HL-60 (cell line): ENCODE data around the gene NDUFS7.

Experiments
- DNase-seq, 2 experiments: peaks; one replicate each; pipeline ENCODE4 v3.0.0-alpha.2; 2010 to 2020; ENCODE audit warnings: low read depth in 1 of 2, low spot score in 1 of 2
- H3K27ac ChIP-seq: fragments of 250-450 bp; sonication (Bioruptor Pico); replicated peaks from 2 replicates; pipeline ENCODE4 v1.5.1; 2020; ENCODE audit warnings: mild to moderate bottlenecking, moderate library complexity
- H3K27me3 ChIP-seq: fragments of 250-450 bp; sonication (Bioruptor Pico); 2 replicates; pipeline ENCODE4 v1.5.1; 2021; ENCODE audit warnings: mild to moderate bottlenecking, moderate library complexity; ENCODE audit not compliant: insufficient read depth, poor library complexity, severe bottlenecking
- H3K4me3 ChIP-seq: replicated peaks from 2 replicates; pipeline ENCODE4 v1.5.1; 2011; ENCODE audit warnings: mild to moderate bottlenecking, control low read depth, low read length; ENCODE audit not compliant: insufficient read depth
- GABPA ChIP-seq: IDR thresholded peaks from 2 replicates; pipeline ENCODE4 v1.6.1; 2012; ENCODE audit warnings: low read depth
- POLR2AphosphoS5 ChIP-seq: IDR thresholded peaks from 2 replicates; pipeline ENCODE4 v1.6.1; 2012; ENCODE audit warnings: low read depth
- SPI1 ChIP-seq: IDR thresholded peaks from 2 replicates; pipeline ENCODE4 v1.6.1; 2012; ENCODE audit warnings: low read depth, mild to moderate bottlenecking, borderline replicate concordance
- TF ChIP-seq, protein P1 (sequence below): IDR thresholded peaks from one replicate; pipeline ENCODE4 v1.5.1; 2011; ENCODE audit warnings: low read length, control low read depth, inconsistent platforms; ENCODE audit not compliant: insufficient read depth
- TF ChIP-seq, protein P2 (sequence below): IDR thresholded peaks from 2 replicates; pipeline ENCODE4 v1.6.1; 2012; ENCODE audit warnings: low read depth; ENCODE audit not compliant: insufficient replicate concordance

NDUFS7 gene

DNA sequence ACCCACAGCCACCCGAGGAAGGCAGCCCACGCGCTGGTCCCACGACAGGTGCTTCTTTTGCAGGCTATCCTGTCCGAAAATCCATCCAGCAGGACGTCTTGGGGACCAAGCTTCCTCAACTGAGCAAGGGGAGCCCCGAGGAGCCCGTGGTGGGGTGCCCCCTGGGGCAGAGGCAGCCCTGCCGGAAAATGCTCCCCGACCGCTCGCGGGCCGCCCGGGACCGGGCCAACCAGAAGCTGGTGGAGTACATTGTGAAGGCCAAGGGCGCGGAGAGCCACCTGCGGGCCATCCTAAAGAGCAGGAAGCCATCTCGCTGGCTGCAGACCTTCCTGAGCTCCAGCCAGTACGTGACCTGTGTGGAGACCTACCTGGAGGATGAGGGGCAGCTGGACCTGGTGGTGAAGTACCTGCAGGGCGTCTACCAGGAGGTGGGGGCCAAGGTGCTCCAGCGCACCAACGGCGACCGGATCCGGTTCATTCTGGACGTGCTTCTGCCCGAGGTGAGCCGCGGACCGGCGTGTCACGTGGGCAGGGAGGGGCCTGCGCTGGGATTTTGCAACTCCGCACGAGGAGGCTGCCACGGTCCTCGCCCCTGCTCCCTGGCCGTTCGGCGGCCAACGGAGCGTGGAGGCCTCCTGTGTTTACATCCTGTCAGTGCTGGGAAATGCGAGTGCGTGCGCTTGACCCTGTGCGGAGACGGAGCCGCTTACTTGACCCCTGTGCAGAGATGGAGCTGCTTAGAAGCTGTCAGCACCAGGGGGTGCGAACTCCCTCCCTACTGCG, 12.9 kb upstream of the NDUFS7 start:
- Histone ChIP-seq H3K27ac (no peak overlapping the region), H3K4me3 (no peak overlapping the region), H3K27me3 (no peaks in the 10 kb centered on the region)
- no peak for TF ChIP-seq POLR2AphosphoS5
- TF ChIP-seq, protein P1, sequence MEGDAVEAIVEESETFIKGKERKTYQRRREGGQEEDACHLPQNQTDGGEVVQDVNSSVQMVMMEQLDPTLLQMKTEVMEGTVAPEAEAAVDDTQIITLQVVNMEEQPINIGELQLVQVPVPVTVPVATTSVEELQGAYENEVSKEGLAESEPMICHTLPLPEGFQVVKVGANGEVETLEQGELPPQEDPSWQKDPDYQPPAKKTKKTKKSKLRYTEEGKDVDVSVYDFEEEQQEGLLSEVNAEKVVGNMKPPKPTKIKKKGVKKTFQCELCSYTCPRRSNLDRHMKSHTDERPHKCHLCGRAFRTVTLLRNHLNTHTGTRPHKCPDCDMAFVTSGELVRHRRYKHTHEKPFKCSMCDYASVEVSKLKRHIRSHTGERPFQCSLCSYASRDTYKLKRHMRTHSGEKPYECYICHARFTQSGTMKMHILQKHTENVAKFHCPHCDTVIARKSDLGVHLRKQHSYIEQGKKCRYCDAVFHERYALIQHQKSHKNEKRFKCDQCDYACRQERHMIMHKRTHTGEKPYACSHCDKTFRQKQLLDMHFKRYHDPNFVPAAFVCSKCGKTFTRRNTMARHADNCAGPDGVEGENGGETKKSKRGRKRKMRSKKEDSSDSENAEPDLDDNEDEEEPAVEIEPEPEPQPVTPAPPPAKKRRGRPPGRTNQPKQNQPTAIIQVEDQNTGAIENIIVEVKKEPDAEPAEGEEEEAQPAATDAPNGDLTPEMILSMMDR, result no peak
- no peak for TF ChIP-seq GABPA
- TF ChIP-seq SPI1, result no peak
- TF ChIP-seq, protein P2, sequence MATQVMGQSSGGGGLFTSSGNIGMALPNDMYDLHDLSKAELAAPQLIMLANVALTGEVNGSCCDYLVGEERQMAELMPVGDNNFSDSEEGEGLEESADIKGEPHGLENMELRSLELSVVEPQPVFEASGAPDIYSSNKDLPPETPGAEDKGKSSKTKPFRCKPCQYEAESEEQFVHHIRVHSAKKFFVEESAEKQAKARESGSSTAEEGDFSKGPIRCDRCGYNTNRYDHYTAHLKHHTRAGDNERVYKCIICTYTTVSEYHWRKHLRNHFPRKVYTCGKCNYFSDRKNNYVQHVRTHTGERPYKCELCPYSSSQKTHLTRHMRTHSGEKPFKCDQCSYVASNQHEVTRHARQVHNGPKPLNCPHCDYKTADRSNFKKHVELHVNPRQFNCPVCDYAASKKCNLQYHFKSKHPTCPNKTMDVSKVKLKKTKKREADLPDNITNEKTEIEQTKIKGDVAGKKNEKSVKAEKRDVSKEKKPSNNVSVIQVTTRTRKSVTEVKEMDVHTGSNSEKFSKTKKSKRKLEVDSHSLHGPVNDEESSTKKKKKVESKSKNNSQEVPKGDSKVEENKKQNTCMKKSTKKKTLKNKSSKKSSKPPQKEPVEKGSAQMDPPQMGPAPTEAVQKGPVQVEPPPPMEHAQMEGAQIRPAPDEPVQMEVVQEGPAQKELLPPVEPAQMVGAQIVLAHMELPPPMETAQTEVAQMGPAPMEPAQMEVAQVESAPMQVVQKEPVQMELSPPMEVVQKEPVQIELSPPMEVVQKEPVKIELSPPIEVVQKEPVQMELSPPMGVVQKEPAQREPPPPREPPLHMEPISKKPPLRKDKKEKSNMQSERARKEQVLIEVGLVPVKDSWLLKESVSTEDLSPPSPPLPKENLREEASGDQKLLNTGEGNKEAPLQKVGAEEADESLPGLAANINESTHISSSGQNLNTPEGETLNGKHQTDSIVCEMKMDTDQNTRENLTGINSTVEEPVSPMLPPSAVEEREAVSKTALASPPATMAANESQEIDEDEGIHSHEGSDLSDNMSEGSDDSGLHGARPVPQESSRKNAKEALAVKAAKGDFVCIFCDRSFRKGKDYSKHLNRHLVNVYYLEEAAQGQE, result no peak
- no peak for DNase-seq

- no peak for DNase-seq
- no peak overlapping the region for H3K4me3 ChIP-seq
- TF ChIP-seq POLR2AphosphoS5 (no peak), SPI1 (no peak)
- TF ChIP-seq, protein P1, result no peak
- no peaks in the 10 kb centered on the region for H3K27me3 ChIP-seq
- H3K27ac ChIP-seq, result no peak overlapping the region
Measured at GRCh38 chr19:1373042-1373533, 10.6 kb upstream of the NDUFS7 start.

- H3K4me3 ChIP-seq, result no peak overlapping the region
- no peaks in the 10 kb centered on the region for H3K27me3 ChIP-seq
- DNase-seq, result no peak
- TF ChIP-seq, protein P1, result no peak
- no peak for TF ChIP-seq SPI1
- TF ChIP-seq GABPA, result no peak
- TF ChIP-seq, protein P2, result no peak
- TF ChIP-seq POLR2AphosphoS5, result no peak
- H3K27ac ChIP-seq, result no peak overlapping the region
Measured at GRCh38 chr19:1373534-1374249, 10.0 kb upstream of the NDUFS7 start.
